GM18873 (cell line): ENCODE measurements around the gene CYTH1.
"Not testable (repeated sequence)": the region's sequence is repeated elsewhere in the genome, so short reads cannot be mapped to it uniquely, and the experiment has no call there.

Source experiments
- ATAC-seq: cut with Tn5 transposase; IDR thresholded peaks from one replicate; pipeline ENCODE4 v1.9.1; 2021; ENCODE audit warnings: mild to moderate bottlenecking, moderate library complexity, moderate number of reproducible peaks; ENCODE audit not compliant: unreplicated experiment, low FRiP score

The CYTH1 gene

GRCh38 chr17:78789663-78790181 lies 7.6 kb upstream of the CYTH1 start:
- no peak for ATAC-seq

GRCh38 chr17:78789149-78789662 lies 7.1 kb upstream of the CYTH1 start:
- ATAC-seq, result no peak

GRCh38 chr17:78788451-78788850 lies 6.4 kb upstream of the CYTH1 start:
- no peak for ATAC-seq

GRCh38 chr17:78787444-78787843 lies 5.4 kb upstream of the CYTH1 start:
- no peak for ATAC-seq

GRCh38 chr17:78785663-78786057 lies 3.6 kb upstream of the CYTH1 start:
- ATAC-seq, result no peak

GRCh38 chr17:78785011-78785662 lies 3.1 kb upstream of the CYTH1 start:
- no peak for ATAC-seq

GRCh38 chr17:78784352-78784751 lies 2.3 kb upstream of the CYTH1 start:
- no peak for ATAC-seq

- ATAC-seq, result no peak
Measured at GRCh38 chr17:78783711-78784324, 1.7 kb upstream of the CYTH1 start.

- no peak for ATAC-seq
Measured at GRCh38 chr17:78781104-78781892, 775 bp downstream of the CYTH1 start.

- no peak for ATAC-seq
Measured at GRCh38 chr17:78780335-78780734, 1.7 kb downstream of the CYTH1 start.

GRCh38 chr17:78779850-78780249 lies 2.2 kb downstream of the CYTH1 start:
- no peak for ATAC-seq

- ATAC-seq, result not testable (repeated sequence)
Measured at GRCh38 chr17:78779286-78779651, 2.8 kb downstream of the CYTH1 start.

- no peak for ATAC-seq
Measured at GRCh38 chr17:78777881-78778280, 4.2 kb downstream of the CYTH1 start.

GRCh38 chr17:78774956-78775571 lies 7.0 kb downstream of the CYTH1 start:
- no peak for ATAC-seq

- no peak for ATAC-seq
Measured at GRCh38 chr17:78774453-78774852, 7.6 kb downstream of the CYTH1 start.

GRCh38 chr17:78771758-78772382 lies 10.2 kb downstream of the CYTH1 start:
- ATAC-seq, result no peak

- ATAC-seq, result no peak
Measured at GRCh38 chr17:78769196-78769773, 12.8 kb downstream of the CYTH1 start.

GRCh38 chr17:78767806-78768205 lies 14.3 kb downstream of the CYTH1 start:
- no peak for ATAC-seq

- ATAC-seq, result no peak
Measured at GRCh38 chr17:78766743-78767294, 15.3 kb downstream of the CYTH1 start.

GRCh38 chr17:78766225-78766624 lies 15.8 kb downstream of the CYTH1 start:
- ATAC-seq, result no peak
